Hepatocyte (in vitro differentiated cells): ENCODE measurements around the gene OR4M1. TPM values are rescaled to one million over a fixed set of nuclear protein-coding genes. Genes with fewer than 3 reads are reported as not detected.
"Not testable (repeated sequence)": the region's sequence is repeated elsewhere in the genome, so short reads cannot be mapped to it uniquely, and the experiment has no call there.

ENCODE experiments used
- DNase-seq: peaks from one replicate; pipeline ENCODE4 v3.0.0-alpha.2; 2016; ENCODE audit warnings: low spot score
- H2AFZ ChIP-seq: fragments of 200-600 bp; sonication (generic); 2 replicates; pipeline ENCODE4 v1.6.0; 2016; ENCODE audit warnings: antibody characterized with exemption, mild to moderate bottlenecking
- H3K27ac ChIP-seq: fragments of 200-600 bp; sonication (generic); 2 replicates; pipeline ENCODE4 v1.5.1; 2016; ENCODE audit warnings: mild to moderate bottlenecking
- H3K27me3 ChIP-seq: fragments of 200-600 bp; sonication (generic); 2 replicates; pipeline ENCODE4 v1.6.1; 2016
- H3K36me3 ChIP-seq: fragments of 200-600 bp; sonication (generic); replicated peaks from 2 replicates; pipeline ENCODE4 v1.5.1; 2016; ENCODE audit warnings: low read depth; ENCODE audit not compliant: insufficient read depth
- H3K4me1 ChIP-seq: fragments of 200-600 bp; sonication (generic); 2 replicates; pipeline ENCODE4 v1.5.1; 2016; ENCODE audit warnings: mild to moderate bottlenecking, moderate library complexity; ENCODE audit not compliant: insufficient read depth
- H3K4me2 ChIP-seq: fragments of 200-600 bp; sonication (generic); 2 replicates; pipeline ENCODE4 v1.6.0; 2016
- H3K4me3 ChIP-seq: fragments of 200-600 bp; sonication (generic); 2 replicates; pipeline ENCODE4 v1.5.1; 2016; ENCODE audit warnings: mild to moderate bottlenecking
- H3K79me2 ChIP-seq: fragments of 200-600 bp; sonication (generic); 2 replicates; pipeline ENCODE4 v1.6.0; 2017; ENCODE audit warnings: mild to moderate bottlenecking
- H3K9me2 ChIP-seq: fragments of 200-600 bp; sonication (generic); replicated peaks from 2 replicates; pipeline ENCODE4 v1.6.0; 2017; ENCODE audit warnings: mild to moderate bottlenecking; ENCODE audit not compliant: insufficient read depth
- H3K9me3 ChIP-seq: fragments of 200-600 bp; sonication (generic); 2 replicates; pipeline ENCODE4 v1.5.1; 2016; ENCODE audit warnings: low read depth, mild to moderate bottlenecking
- H4K20me1 ChIP-seq: fragments of 200-600 bp; sonication (generic); 2 replicates; pipeline ENCODE4 v1.6.0; 2016; ENCODE audit warnings: mild to moderate bottlenecking; ENCODE audit not compliant: insufficient read depth, poor library complexity, severe bottlenecking
- EZH2 ChIP-seq: fragments of 200-600 bp; sonication (generic); IDR thresholded peaks from 2 replicates; pipeline ENCODE4 v1.6.1; 2016; ENCODE audit warnings: antibody characterized with exemption, mild to moderate bottlenecking, borderline replicate concordance
- EZH2phosphoT487 ChIP-seq: fragments of 200-600 bp; sonication (generic); IDR thresholded peaks from one replicate; pipeline ENCODE4 v1.6.1; 2018; ENCODE audit warnings: antibody characterized with exemption, mild to moderate bottlenecking, low read depth, moderate library complexity; ENCODE audit not compliant: unreplicated experiment, severe bottlenecking
- WGBS: methylation state at CpG from one replicate; pipeline ENCODE4 v1.1.6; 2016; ENCODE audit warnings: low lambda C conversion rate; ENCODE audit errors: missing lambda C conversion rate; 5-methylcytosine and 5-hydroxymethylcytosine counted together
- polyA plus RNA-seq: library from polyadenylated mRNA; unstranded; fragments of >200 nt; fragmentation: Nextera tagmentation; extraction: Ambion mirVana; gene quantifications from 2 replicates; pipeline ENCODE4 v1.2.1, GENCODE V29; 2016
- total RNA-seq: library from RNA; depleted of rRNA; stranded (reverse); fragments of >200 nt; gene quantifications from 2 replicates; pipeline ENCODE4 v1.2.3, GENCODE V29; 2014
- TF ChIP-seq, protein P1 (sequence below): fragments of 200-600 bp; sonication (generic); IDR thresholded peaks from 2 replicates; pipeline ENCODE4 v1.5.1; 2016; ENCODE audit warnings: antibody characterized with exemption, mild to moderate bottlenecking; ENCODE audit not compliant: poor library complexity

Gene OR4M1
- total and polyA plus RNA-seq, 2 experiments from 2014 or later: not detected

GRCh38 chr14:19821016-19821415 is 47.7 kb downstream of the OR4M1 start:
- not testable (repeated sequence) for H4K20me1 ChIP-seq, H3K9me2 ChIP-seq, H3K79me2 ChIP-seq, H3K4me1 ChIP-seq, H3K4me2 ChIP-seq, H2AFZ ChIP-seq, H3K27me3 ChIP-seq, H3K27ac ChIP-seq, H3K36me3 ChIP-seq, DNase-seq, H3K4me3 ChIP-seq
- 62% methylated on average over 6 of the region's 6 CpGs for WGBS
- peaks cover 15% of the 10 kb centered on the region for H3K9me3 ChIP-seq

DNA sequence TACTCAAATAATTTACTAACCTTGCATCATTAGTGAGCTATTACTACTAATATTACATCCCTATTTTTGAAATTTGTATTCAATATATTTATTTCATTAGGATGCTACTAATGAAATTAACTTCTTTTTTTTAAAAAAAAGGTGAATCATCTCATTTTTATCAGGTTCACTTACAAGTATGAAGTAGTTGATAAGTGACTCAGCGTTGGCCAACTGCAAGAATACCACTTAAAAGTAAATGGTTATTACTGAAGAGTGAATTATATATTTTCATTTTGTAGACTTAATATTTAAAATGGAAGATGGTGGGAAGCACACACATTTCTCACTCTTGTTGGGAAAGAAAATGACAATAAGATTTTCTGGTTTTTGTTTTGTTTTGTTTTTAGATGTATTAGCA is 49.9 kb downstream of the OR4M1 start:
- H3K27ac ChIP-seq: no peak overlapping the region
- H3K4me3 ChIP-seq: no peak overlapping the region
- no peaks in the 10 kb centered on the region for H3K79me2 ChIP-seq
- H3K4me1 ChIP-seq: no peaks in the 10 kb centered on the region
- WGBS: 41% methylated on average over 1 of the region's 1 CpG
- no peak overlapping the region for H2AFZ ChIP-seq
- no peaks in the 10 kb centered on the region for H3K9me2 ChIP-seq
- DNase-seq: no peak
- no peaks in the 10 kb centered on the region for H4K20me1 ChIP-seq
- H3K9me3 ChIP-seq: peaks cover 8% of the 10 kb centered on the region
- TF ChIP-seq EZH2phosphoT487 (no peak), EZH2 (no peak)
- TF ChIP-seq, protein P1, sequence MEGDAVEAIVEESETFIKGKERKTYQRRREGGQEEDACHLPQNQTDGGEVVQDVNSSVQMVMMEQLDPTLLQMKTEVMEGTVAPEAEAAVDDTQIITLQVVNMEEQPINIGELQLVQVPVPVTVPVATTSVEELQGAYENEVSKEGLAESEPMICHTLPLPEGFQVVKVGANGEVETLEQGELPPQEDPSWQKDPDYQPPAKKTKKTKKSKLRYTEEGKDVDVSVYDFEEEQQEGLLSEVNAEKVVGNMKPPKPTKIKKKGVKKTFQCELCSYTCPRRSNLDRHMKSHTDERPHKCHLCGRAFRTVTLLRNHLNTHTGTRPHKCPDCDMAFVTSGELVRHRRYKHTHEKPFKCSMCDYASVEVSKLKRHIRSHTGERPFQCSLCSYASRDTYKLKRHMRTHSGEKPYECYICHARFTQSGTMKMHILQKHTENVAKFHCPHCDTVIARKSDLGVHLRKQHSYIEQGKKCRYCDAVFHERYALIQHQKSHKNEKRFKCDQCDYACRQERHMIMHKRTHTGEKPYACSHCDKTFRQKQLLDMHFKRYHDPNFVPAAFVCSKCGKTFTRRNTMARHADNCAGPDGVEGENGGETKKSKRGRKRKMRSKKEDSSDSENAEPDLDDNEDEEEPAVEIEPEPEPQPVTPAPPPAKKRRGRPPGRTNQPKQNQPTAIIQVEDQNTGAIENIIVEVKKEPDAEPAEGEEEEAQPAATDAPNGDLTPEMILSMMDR: no peak
- H3K36me3 ChIP-seq: no peaks in the 10 kb centered on the region
- H3K27me3 ChIP-seq: no peaks in the 10 kb centered on the region
- no peak overlapping the region for H3K4me2 ChIP-seq

DNA sequence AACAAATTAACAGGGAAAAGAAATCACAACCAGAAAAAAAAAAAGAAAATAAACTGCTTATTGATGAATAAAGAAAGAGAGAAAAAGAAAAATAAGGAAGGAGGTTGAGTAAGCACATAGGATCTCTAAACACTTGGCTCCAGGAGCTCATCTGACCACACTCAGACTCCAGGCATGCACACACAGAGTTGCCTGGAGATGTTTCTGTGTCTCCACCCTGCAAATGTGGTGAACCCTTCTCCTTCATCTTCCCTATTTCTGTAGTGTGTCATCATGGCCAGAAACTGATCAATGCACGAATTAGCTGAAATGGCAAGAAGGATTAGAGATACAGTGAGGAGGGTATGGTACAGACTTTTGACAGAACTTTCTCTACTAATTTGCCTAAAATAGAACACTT is 50.5 kb downstream of the OR4M1 start:
- no peak for DNase-seq
- H3K4me3 ChIP-seq: no peak overlapping the region
- H3K27me3 ChIP-seq: no peaks in the 10 kb centered on the region
- H3K9me3 ChIP-seq: peaks cover 8% of the 10 kb centered on the region
- H3K36me3 ChIP-seq: no peaks in the 10 kb centered on the region
- H4K20me1 ChIP-seq: no peaks in the 10 kb centered on the region
- no peaks in the 10 kb centered on the region for H3K4me1 ChIP-seq
- no peaks in the 10 kb centered on the region for H3K9me2 ChIP-seq
- H3K27ac ChIP-seq: no peak overlapping the region
- no peak overlapping the region for H3K4me2 ChIP-seq
- 18% methylated on average over 1 of the region's 1 CpG for WGBS
- no peak overlapping the region for H2AFZ ChIP-seq
- no peak for TF ChIP-seq EZH2phosphoT487
- TF ChIP-seq, protein P1: no peak
- H3K79me2 ChIP-seq: no peaks in the 10 kb centered on the region

GRCh38 chr14:19827626-19828244 is 54.4 kb downstream of the OR4M1 start:
- 68% methylated on average over 12 of the region's 12 CpGs for WGBS
- H3K27me3 ChIP-seq, H4K20me1 ChIP-seq, H2AFZ ChIP-seq, H3K36me3 ChIP-seq, DNase-seq, H3K9me3 ChIP-seq, H3K4me2 ChIP-seq, H3K9me2 ChIP-seq, H3K4me1 ChIP-seq, H3K27ac ChIP-seq, H3K79me2 ChIP-seq, H3K4me3 ChIP-seq: not testable (repeated sequence)
